ENCODE results near the gene WWOX.

- TF ChIP-seq CTCF (IDR thresholded peaks at IDR 0.05) (no peak), POLR2AphosphoS5 (IDR thresholded peaks at IDR 0.05) (no peak), EP300 (IDR thresholded peaks at IDR 0.05) (no peak)
Measured at GRCh38 chr16:79127766-79128165, 1028.3 kb downstream of the WWOX start.

Measured in gastroesophageal sphincter (tissue), 3 donors.